Measurements from ENCODE around the gene WASF1.
"Not testable (repeated sequence)": the region's sequence is repeated elsewhere in the genome, so short reads cannot be mapped to it uniquely, and the experiment has no call there.

The WASF1 gene

GRCh38 chr6:110085285-110085684 is 94.2 kb downstream of the WASF1 start:
- no peak for DNase-seq

GRCh38 chr6:110083875-110084585 is 95.4 kb downstream of the WASF1 start:
- no peak for DNase-seq

GRCh38 chr6:110075406-110075805 is 104.1 kb downstream of the WASF1 start:
- DNase-seq = no peak

GRCh38 chr6:110073474-110073873 is 106.0 kb downstream of the WASF1 start:
- DNase-seq = not testable (repeated sequence)

GRCh38 chr6:110068592-110068967 is 110.9 kb downstream of the WASF1 start:
- DNase-seq = no peak

- no peak for DNase-seq
Measured at GRCh38 chr6:110067837-110068591, 111.5 kb downstream of the WASF1 start.

- DNase-seq = no peak
Measured at GRCh38 chr6:110064744-110065524, 114.5 kb downstream of the WASF1 start.

- no peak for DNase-seq
Measured at GRCh38 chr6:110063594-110064263, 115.7 kb downstream of the WASF1 start.

GRCh38 chr6:110055387-110055735 is 124.1 kb downstream of the WASF1 start:
- DNase-seq = peak; percentile 16

GRCh38 chr6:110054664-110055386 is 124.6 kb downstream of the WASF1 start:
- no peak for DNase-seq

- no peak for DNase-seq
Measured at GRCh38 chr6:110053395-110054240, 125.9 kb downstream of the WASF1 start.

- DNase-seq = no peak
Measured at GRCh38 chr6:110050440-110050813, 129.0 kb downstream of the WASF1 start.
